Measurements from ENCODE around the gene S100A6. TPM values are rescaled to one million over a fixed set of nuclear protein-coding genes. Genes with fewer than 3 reads are reported as not detected.

S100A6 gene
- total RNA-seq, 1 experiment from 2014 or later = 2,572 TPM

GRCh38 chr1:153544453-153545066 lies 8.8 kb upstream of the S100A6 start:
- Histone ChIP-seq H3K79me2 (ENCODE audit: low read length) (peaks cover 18% of the 10 kb centered on the region), H3F3A (ENCODE audit: low read length, unreplicated experiment) (no peaks in the 10 kb centered on the region), H3K9me3 (ENCODE audit: low read length) (no peaks in the 10 kb centered on the region), H3K4me1 (ENCODE audit: insufficient read depth, low read length) (peaks cover 71% of the 10 kb centered on the region), H3K4me3 (ENCODE audit: low read length) (peak overlapping the region; percentile 8; the same call in 1 of the 2 replicates), H4K20me1 (ENCODE audit: low read length) (no peaks in the 10 kb centered on the region), H3K27me3 (ENCODE audit: low read length) (no peaks in the 10 kb centered on the region), H3K9ac (ENCODE audit: low read length) (peak overlapping the region; percentile 72), H2AFZ (ENCODE audit: low read length) (no peak overlapping the region), H3K36me3 (ENCODE audit: low read depth, low read length) (no peaks in the 10 kb centered on the region), H3K4me2 (ENCODE audit: low read length) (peak overlapping the region; percentile 73), H3K9me2 (replicated peaks; ENCODE audit: low read length) (no peaks in the 10 kb centered on the region), H3K27ac (ENCODE audit: low read length) (peak overlapping the region; percentile 82)
- TSS peak; percentile 65 for BruUV-seq (replicated peaks)
- ChIA-PET CTCF (interaction anchor here (0.6 to 1.3 kb wide), 5 partner anchors 9 to 27 kb away, joined by 3 to 9 read pairs (median 3); partner anchors contain the start of gene S100A6), POLR2A (ENCODE audit: unreplicated experiment) (interaction anchor here (0.5 to 1.5 kb wide), 6 partner anchors 8 to 1810 kb away, joined by 3 to 8 read pairs (median 3); partner anchors contain the start of gene CHTOP)
- DNase-seq = no peak
- TF ChIP-seq EZH2 (IDR thresholded peaks at IDR 0.05; ENCODE audit: low read length, unreplicated experiment) = no peak
- no peak for TF ChIP-seq EZH2phosphoT487 (IDR thresholded peaks at IDR 0.05; ENCODE audit: borderline replicate concordance, low read length)
- TF ChIP-seq CTCF (conservative IDR thresholded peaks at IDR 0.05; ENCODE audit: low read depth, low read length) = no peak
- intact Hi-C loops (cut with micrococcal nuclease) = loop anchor here (1.0 to 5.0 kb wide), 3 partner anchors 11 to 32 kb away; no protein-coding TSS in a partner anchor
- ATAC-seq = no peak

GRCh38 chr1:153543736-153544135 lies 7.9 kb upstream of the S100A6 start:
- H3K4me1 ChIP-seq (ENCODE audit: insufficient read depth, low read length) = peaks cover 68% of the 10 kb centered on the region
- H3K27me3 ChIP-seq (ENCODE audit: low read length) = no peaks in the 10 kb centered on the region
- TF ChIP-seq CTCF (conservative IDR thresholded peaks at IDR 0.05; ENCODE audit: low read depth, low read length) (no peak), EZH2 (IDR thresholded peaks at IDR 0.05; ENCODE audit: low read length, unreplicated experiment) (no peak), EZH2phosphoT487 (IDR thresholded peaks at IDR 0.05; ENCODE audit: borderline replicate concordance, low read length) (no peak)
- peaks cover under 1% of the 10 kb centered on the region for H3F3A ChIP-seq (ENCODE audit: low read length, unreplicated experiment)
- no peak for ATAC-seq
- ChIA-PET CTCF (no interaction called here), POLR2A (ENCODE audit: unreplicated experiment) (no interaction called here)
- no peaks in the 10 kb centered on the region for H3K36me3 ChIP-seq (ENCODE audit: low read depth, low read length)
- H3K9ac ChIP-seq (ENCODE audit: low read length) = no peak overlapping the region
- H3K9me2 ChIP-seq (replicated peaks; ENCODE audit: low read length) = no peaks in the 10 kb centered on the region
- H3K9me3 ChIP-seq (ENCODE audit: low read length) = no peaks in the 10 kb centered on the region
- no peak overlapping the region for H3K4me3 ChIP-seq (ENCODE audit: low read length)
- no TSS peak for BruUV-seq (replicated peaks)
- intact Hi-C loops (cut with micrococcal nuclease) = no loop called here
- no peaks in the 10 kb centered on the region for H4K20me1 ChIP-seq (ENCODE audit: low read length)
- 0 out of 2 replicates have a peak overlapping the region, but pooled peaks have one; percentile 73 for H3K4me2 ChIP-seq (ENCODE audit: low read length)
- peaks cover 19% of the 10 kb centered on the region for H3K79me2 ChIP-seq (ENCODE audit: low read length)
- no peak for DNase-seq
- H2AFZ ChIP-seq (ENCODE audit: low read length) = no peak overlapping the region
- H3K27ac ChIP-seq (ENCODE audit: low read length) = no peak overlapping the region
